ENCODE data around the gene TSPO. TPM values are rescaled to one million over a fixed set of nuclear protein-coding genes. Genes with fewer than 3 reads are reported as not detected.

The TSPO gene
- total and polyA plus RNA-seq, 2 of the 13 experiments (the other 11 are each of a cell fraction or from before 2014, with no cell fraction given), result 0.46 to 1.4 TPM

DNA sequence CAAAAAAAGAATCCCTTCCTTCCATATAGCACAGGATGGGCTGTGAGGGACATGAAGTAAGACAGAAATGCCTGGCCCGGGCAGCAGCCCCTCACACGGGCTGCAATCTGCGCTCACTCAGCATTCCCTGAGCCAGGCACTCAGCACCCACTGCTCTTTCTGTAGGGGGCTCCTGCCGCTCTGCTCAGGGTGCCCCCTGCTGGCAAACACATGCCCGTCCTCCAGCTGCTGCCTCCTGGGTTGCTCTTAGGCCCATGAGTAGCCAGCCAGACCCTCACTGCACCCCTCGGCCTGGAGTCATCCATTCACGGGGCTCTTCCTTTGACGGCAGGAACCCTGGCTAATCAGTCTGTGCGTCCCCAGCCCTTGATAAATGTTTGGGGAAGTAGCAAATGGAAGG, 15.1 kb upstream of the TSPO start:
- H2AFZ ChIP-seq (ENCODE audit: low read length), result no peak overlapping the region
- POLR2A ChIA-PET, result interaction anchor here (0.9 kb wide), 1 partner anchor 32 kb away, joined by 3 read pairs; no protein-coding TSS in a partner anchor
- H3K79me2 ChIP-seq (ENCODE audit: insufficient read depth, low read length), result peaks cover under 1% of the 10 kb centered on the region
- no peak overlapping the region for H3K9ac ChIP-seq (ENCODE audit: insufficient read depth, low read depth, low read length)
- H3K36me3 ChIP-seq (replicated peaks in 1 of 2; ENCODE audit: control insufficient read depth in 1 of 2, insufficient read depth in 2 of 2, low read length in 2 of 2), result peaks cover 25 to 78% of the 10 kb centered on the region in 2 experiments
- 69% methylated on average over 6 of the region's 9 CpGs for WGBS (ENCODE audit: low lambda C conversion rate)
- H3K4me2 ChIP-seq (ENCODE audit: low read depth, low read length), result no peak overlapping the region
- no peak overlapping the region for H3K4me3 ChIP-seq (replicated peaks in 1 of 3; ENCODE audit: insufficient read depth in 1 of 3, low read depth in 2 of 3, low read length in 3 of 3)
- FAIRE-seq (no peak), DNase-seq (ENCODE audit: low spot score) (peak; percentile 34), ATAC-seq (peak; percentile 95)
- intact Hi-C loops (cut with micrococcal nuclease; ENCODE audit: unreplicated experiment) (no loop called here), in situ Hi-C loops (cut with HindIII; ENCODE audit: extremely low pct_ligation_motif_present, low pct_unique_long_range_greater_than_20kb) (no loop called here)
- peak; percentile 59 for TF ChIP-seq XRCC5 (optimal IDR thresholded peaks at IDR 0.05; ENCODE audit: low read length)
- TF ChIP-seq, protein P1, sequence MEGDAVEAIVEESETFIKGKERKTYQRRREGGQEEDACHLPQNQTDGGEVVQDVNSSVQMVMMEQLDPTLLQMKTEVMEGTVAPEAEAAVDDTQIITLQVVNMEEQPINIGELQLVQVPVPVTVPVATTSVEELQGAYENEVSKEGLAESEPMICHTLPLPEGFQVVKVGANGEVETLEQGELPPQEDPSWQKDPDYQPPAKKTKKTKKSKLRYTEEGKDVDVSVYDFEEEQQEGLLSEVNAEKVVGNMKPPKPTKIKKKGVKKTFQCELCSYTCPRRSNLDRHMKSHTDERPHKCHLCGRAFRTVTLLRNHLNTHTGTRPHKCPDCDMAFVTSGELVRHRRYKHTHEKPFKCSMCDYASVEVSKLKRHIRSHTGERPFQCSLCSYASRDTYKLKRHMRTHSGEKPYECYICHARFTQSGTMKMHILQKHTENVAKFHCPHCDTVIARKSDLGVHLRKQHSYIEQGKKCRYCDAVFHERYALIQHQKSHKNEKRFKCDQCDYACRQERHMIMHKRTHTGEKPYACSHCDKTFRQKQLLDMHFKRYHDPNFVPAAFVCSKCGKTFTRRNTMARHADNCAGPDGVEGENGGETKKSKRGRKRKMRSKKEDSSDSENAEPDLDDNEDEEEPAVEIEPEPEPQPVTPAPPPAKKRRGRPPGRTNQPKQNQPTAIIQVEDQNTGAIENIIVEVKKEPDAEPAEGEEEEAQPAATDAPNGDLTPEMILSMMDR (CRISPR knock-in tag; IDR thresholded peaks at IDR 0.05), result peak; percentile 85
- no peak for TF ChIP-seq PHF21A (CRISPR knock-in tag; IDR thresholded peaks at IDR 0.05)
- TF ChIP-seq ZFX (CRISPR knock-in tag; IDR thresholded peaks at IDR 0.05; ENCODE audit: low read depth), result peak; percentile 40; the same call in 1 of the 2 replicates
- TF ChIP-seq, protein P2, sequence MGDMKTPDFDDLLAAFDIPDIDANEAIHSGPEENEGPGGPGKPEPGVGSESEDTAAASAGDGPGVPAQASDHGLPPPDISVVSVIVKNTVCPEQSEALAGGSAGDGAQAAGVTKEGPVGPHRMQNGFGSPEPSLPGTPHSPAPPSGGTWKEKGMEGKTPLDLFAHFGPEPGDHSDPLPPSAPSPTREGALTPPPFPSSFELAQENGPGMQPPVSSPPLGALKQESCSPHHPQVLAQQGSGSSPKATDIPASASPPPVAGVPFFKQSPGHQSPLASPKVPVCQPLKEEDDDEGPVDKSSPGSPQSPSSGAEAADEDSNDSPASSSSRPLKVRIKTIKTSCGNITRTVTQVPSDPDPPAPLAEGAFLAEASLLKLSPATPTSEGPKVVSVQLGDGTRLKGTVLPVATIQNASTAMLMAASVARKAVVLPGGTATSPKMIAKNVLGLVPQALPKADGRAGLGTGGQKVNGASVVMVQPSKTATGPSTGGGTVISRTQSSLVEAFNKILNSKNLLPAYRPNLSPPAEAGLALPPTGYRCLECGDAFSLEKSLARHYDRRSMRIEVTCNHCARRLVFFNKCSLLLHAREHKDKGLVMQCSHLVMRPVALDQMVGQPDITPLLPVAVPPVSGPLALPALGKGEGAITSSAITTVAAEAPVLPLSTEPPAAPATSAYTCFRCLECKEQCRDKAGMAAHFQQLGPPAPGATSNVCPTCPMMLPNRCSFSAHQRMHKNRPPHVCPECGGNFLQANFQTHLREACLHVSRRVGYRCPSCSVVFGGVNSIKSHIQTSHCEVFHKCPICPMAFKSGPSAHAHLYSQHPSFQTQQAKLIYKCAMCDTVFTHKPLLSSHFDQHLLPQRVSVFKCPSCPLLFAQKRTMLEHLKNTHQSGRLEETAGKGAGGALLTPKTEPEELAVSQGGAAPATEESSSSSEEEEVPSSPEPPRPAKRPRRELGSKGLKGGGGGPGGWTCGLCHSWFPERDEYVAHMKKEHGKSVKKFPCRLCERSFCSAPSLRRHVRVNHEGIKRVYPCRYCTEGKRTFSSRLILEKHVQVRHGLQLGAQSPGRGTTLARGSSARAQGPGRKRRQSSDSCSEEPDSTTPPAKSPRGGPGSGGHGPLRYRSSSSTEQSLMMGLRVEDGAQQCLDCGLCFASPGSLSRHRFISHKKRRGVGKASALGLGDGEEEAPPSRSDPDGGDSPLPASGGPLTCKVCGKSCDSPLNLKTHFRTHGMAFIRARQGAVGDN (CRISPR knock-in tag; IDR thresholded peaks at IDR 0.05), result peak; percentile 45; the same call in 1 of the 2 replicates
- peak; percentile 76 for TF ChIP-seq RAD21 (CRISPR knock-in tag; IDR thresholded peaks at IDR 0.05)
- TF ChIP-seq, protein P3, sequence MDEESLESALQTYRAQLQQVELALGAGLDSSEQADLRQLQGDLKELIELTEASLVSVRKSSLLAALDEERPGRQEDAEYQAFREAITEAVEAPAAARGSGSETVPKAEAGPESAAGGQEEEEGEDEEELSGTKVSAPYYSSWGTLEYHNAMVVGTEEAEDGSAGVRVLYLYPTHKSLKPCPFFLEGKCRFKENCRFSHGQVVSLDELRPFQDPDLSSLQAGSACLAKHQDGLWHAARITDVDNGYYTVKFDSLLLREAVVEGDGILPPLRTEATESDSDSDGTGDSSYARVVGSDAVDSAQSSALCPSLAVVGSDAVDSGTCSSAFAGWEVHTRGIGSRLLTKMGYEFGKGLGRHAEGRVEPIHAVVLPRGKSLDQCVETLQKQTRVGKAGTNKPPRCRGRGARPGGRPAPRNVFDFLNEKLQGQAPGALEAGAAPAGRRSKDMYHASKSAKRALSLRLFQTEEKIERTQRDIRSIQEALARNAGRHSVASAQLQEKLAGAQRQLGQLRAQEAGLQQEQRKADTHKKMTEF (CRISPR knock-in tag; IDR thresholded peaks at IDR 0.05), result no peak
- TF ChIP-seq NR2F2 (IDR thresholded peaks at IDR 0.05; ENCODE audit: borderline replicate concordance, low read depth), result no peak
- no peak for TF ChIP-seq ZFP82 (CRISPR knock-in tag; IDR thresholded peaks at IDR 0.05; ENCODE audit: borderline replicate concordance)
- no peak for TF ChIP-seq CENPX (CRISPR knock-in tag; IDR thresholded peaks at IDR 0.05)
- TF ChIP-seq STAG1 (CRISPR knock-in tag; IDR thresholded peaks at IDR 0.05), result peak; percentile 75
- TF ChIP-seq IRF2 (CRISPR knock-in tag; IDR thresholded peaks at IDR 0.05), result 0 out of 2 replicates have a peak, but pooled peaks have one; percentile 27
- 0 out of 2 replicates have a peak, but pooled peaks cover 2% of the 10 kb centered on the region for H4K20me1 ChIP-seq (ENCODE audit: insufficient read depth, low read length)
- CTCF ChIA-PET (ENCODE audit: low intra/inter-chr PET ratio, low total read pairs), result interaction anchor here (1.3 kb wide), 1 partner anchor 269 kb away, joined by 3 read pairs; no protein-coding TSS in a partner anchor
- H3K4me1 ChIP-seq (ENCODE audit: insufficient read depth, low read length), result peaks cover 4% of the 10 kb centered on the region
- H3K27me3 ChIP-seq (ENCODE audit: control insufficient read depth in 1 of 2, insufficient read depth in 2 of 2, low read length in 2 of 2), result no peaks in the 10 kb centered on the region
- H3K9me3 ChIP-seq (ENCODE audit: low read length), result no peaks in the 10 kb centered on the region
- BruUV-seq (replicated peaks), result no TSS peak
- H3K27ac ChIP-seq (ENCODE audit: extremely low read length, insufficient read depth, low read length), result no peak overlapping the region

All from HepG2 (cell line).